ENCODE results near the gene GALNT14.

GALNT14 gene

DNA sequence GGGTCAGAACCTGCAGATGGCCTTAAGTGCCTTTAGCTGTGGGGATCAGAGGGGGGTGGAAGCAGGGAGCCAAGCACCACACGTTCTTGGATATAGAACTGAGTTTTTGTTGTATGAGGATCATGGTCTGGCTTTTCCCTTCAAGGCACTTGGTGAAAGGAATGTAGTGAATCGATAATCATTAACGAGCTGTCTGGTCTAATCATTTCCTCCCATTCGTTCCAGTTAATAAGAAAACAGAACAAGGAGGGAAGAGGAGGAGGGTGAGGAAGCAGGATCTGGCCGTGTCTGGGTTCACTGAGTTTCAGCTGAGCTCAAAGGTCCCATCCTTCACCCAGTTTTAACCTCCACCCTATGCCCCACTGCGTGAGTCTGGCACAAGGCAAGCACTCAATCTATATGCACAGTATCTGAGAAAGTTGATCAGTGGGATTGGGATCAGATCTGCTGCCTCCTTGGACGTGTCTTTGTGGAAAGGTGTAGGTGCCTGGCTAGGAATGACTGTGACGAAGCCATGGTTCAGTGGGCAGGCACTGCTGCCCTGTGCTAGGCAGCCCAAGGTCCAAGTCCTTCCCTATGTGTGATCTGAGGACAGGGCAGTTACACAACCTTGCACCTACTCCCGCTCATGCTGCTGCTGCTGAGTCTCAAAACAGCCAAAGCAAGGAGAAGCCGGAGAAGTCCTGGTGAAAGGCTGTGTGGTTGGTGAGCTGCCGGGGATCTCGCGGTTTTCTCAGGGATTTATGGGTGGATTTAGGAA lies 54.8 kb downstream of the GALNT14 start:
- no peak for DNase-seq

- no peak for DNase-seq
Observed at GRCh38 chr2:31082002-31082401, 56.2 kb downstream of the GALNT14 start.

GRCh38 chr2:31081492-31081891 lies 56.7 kb downstream of the GALNT14 start:
- DNase-seq = no peak

DNA sequence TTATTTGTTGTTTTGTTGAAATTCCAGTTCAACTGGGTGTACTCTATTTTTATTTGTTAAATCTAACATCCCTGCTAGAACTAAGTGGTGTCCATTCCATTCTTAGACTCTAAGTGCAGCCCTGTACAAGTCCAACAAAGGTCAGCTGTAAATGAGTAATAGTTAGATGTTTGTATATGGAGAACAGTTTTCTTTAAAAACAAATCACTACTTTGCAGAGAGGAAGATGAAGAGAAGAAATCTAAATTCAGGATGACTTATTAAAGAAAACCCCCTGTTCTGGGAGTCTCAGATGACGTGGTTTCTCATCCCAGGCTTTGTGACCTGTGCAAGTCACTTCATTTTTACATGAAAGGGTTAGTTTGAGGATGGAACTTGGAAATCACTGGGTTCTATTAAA lies 57.9 kb downstream of the GALNT14 start:
- no peak for DNase-seq

GRCh38 chr2:31079665-31080064 lies 58.6 kb downstream of the GALNT14 start:
- DNase-seq = no peak

- DNase-seq = no peak
Observed at GRCh38 chr2:31078579-31079105, 59.6 kb downstream of the GALNT14 start.

DNA sequence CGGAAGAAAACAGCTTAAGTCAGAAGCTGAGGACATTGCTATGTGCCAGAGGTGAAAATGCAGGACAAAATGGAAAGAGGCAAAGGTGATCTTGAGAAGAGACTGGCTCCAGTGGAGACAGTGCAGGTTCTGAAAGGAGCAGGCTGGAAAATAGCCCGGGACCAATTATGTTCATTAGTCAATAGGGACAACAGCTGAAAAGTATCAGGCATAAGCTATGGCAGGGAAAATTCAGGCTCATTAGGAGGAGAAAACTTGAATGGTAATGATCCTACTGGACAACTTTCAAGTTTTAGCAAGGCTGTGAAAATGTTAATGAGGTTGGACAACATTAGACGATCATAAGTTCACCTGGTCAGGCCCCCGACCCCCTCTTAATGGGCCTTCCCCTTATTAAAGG lies 60.2 kb downstream of the GALNT14 start:
- no peak for DNase-seq

DNA sequence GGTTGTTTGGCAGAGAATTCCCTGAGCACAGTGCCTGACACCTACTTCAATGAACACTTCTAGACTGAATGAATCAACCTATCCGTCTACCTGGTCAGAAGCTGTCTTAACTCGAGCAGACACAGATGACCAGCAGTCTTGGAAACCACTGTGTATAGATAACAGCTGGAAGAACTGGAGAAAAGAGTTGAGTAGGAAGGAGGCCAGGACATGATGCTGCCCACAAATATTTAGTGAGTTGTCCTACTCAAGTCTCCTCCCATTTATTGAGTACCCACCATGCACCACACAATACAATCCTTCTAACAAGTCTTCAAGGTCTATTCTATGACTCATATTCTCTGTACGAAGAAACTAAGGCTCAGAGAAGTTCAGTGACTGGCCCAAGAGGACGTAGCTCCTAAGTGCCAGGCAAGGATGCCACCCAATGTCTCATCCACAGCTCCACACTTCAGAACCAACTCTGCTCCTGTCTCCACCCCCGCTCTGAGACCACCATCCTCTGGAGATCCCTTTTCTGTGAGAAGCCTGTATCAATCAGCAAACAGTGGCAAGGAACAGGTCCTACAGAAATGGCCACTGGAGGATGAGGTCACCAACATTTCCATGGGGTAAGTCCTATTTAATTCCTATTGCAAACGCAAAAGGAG lies 62.2 kb downstream of the GALNT14 start:
- no peak for DNase-seq

DNA sequence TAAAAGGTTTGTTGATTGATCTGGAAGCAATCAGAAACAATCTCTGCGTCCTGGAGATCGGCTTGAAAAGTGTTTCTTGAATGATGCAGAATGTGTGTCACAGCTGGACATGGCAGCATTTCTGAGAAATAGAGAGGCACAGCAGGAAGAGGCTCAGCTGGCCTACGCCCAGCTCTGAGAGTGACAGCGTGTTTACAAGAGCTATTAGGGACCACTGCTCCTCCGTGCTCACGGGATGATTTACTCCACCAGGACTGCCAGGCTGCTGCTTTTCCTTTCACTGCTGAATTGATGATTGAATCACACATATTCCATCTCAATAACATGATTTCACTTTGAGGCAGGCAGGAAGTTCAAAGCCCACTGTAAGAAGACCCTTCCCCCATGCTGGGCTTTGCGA lies 62.8 kb downstream of the GALNT14 start:
- no peak for DNase-seq

DNA sequence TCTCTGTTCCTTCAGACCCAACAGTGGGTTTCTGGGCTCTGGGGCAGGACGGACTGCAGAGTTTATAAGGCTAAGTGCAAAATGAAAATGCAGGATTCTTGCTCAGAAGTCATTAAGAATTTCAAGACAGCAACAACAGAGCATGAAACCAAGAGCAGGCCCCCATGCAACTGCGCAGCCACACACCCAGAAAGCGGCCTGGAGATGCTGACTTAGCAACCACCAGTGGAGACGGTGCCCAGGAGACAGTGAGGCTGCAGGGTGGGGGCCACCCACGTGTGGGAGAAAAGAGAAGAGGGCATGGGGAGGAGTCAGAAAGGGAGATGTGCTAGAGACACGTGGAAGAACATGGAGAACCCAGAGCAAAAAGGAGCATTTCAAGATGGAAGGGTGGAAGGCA lies 66.5 kb downstream of the GALNT14 start:
- no peak for DNase-seq

- no peak for DNase-seq
Observed at GRCh38 chr2:31070339-31071125, 67.7 kb downstream of the GALNT14 start.

- DNase-seq = no peak
Observed at GRCh38 chr2:31069643-31070325, 68.5 kb downstream of the GALNT14 start.

DNA sequence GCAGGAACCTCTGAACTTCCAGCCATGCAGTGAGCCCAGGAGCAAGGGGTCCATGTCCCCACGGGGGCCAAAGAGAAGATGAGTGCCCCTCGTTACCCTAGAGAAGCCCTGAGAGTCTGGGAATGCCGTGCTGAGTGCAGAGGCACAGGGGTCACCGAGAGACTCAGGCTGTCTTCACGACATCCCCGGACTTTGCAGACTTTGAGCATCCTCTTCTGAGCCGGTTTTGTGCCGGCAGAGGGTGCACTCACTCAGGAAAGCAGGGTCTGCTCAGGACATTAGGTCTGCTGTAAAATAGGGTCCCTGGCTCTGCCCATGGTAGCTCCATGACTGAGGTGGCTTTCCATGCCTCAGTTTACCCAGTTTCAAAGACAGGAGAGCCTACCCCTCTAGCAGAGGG lies 71.0 kb downstream of the GALNT14 start:
- no peak for DNase-seq

DNA sequence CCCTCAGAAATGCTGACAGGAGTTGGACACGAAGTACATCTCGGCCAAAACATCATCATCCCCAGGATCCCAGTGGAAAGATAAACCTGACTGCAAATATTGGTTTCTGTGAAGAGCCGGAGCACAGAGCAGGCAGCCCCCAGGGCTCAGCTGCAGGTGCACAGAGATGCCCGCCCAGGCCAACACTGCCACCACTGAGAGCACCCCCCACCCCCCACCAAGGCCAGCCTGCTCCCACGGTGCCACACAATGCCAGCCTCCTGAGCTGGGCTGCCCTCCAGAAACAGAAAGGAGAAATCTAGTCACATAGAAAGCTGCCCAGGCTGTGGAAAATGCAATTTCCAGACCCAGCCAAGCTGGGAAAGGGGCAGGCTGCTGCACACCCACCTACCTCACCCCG lies 71.7 kb downstream of the GALNT14 start:
- DNase-seq = no peak

DNA sequence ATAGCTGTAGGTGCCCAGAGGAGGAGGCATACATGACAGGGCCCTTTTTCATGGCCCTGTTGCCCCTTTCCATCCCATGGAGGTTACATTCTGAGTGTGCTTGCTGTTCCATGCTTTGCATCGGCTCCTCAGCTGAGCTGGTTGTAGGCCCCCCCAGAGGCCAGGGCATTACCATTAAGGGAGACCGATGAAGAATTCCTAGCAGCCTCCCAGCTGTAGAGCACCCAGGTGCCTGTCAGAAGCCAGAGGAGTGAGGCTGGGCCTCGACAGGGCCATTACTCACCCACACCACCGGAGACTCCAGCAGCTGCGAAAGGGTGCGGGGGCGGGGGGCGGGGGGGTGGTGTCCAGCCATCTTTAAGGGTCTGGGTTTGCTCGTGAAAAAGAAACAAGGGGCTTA lies 72.2 kb downstream of the GALNT14 start:
- no peak for DNase-seq

DNA sequence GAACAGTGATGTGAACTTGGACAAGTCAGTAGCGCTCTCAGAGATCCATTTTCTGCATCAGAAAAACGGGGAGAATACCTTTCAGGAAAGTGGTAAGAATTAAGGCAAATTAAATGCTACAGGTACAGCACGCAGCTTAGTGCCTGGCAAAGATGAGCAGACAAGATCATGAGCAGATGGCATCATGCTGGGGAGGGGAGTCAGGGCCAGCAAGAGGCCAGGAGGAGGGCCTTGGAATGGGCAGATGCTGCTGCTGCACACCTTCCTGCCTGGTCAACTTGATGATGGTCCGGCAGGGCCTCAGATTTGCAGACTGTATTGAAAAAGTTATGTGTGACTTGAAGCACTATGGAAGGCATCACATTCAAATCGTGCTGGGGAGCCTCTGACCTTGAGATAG lies 72.9 kb downstream of the GALNT14 start:
- DNase-seq = no peak

DNA sequence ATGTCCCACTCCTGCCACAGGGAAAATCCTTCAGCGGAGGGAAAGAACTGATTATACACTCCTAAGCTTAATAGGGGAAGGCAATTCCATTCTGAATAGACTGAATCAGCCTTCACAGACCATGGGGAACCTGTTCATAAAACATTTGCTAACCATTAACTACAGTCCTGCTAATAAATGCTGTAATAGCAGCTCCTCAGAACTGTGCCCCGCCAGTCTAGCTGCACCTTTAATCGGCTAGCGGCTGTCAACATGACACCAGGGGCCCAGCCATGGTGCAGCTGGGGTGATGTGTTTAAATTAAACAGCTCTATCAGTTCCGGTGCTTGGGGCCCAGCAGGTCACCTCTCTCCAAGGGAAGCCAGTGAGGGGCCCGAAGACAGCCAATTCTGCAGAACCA lies 77.8 kb downstream of the GALNT14 start:
- no peak for DNase-seq

DNA sequence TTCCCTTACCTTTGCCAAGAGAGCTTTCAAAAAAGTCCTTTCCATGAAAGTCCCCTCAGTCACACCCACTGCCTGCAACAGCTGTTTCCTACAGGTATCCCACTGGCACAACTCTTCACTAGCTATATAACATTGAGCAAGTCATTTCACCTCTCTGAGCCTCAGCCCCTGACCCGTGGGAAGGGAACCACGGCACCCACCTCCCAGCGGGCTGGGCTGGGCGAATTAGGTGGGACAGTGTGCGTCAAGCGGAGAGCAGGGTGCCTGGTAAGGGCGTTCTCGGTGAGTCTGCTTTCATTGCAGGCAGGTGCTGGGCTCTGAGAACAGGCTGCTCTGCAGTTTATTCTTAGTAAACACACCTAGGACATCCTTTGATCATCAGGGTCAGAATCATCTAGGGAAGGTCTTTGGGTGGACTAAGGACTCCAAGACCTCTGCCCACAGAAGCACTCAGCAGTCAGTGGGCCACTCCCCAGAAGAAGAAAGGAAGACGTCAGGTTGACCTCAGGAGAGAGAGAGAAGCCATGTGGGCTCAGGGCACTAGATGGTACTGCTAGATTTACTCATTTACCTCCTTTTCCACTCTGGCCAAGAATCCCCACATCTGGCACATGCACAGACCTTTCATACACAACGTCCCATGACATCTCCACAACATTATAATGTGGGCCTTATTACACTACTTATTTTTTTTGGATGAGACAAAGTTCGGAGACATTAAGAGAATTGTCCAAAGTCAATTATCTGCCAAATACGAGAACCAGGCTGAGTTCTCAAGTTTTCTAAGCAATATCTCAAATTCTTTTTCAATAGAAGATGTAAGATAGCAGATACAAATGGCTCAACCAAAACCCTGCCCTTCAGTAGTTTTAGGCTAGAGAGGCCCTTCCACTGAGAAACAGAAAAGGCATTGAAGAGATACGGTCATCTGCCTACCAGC lies 79.9 kb downstream of the GALNT14 start:
- no peak for DNase-seq

- DNase-seq = no peak
Observed at GRCh38 chr2:31057691-31058090, 80.5 kb downstream of the GALNT14 start.

- DNase-seq = no peak
Observed at GRCh38 chr2:31055938-31056337, 82.3 kb downstream of the GALNT14 start.

GRCh38 chr2:31054842-31055388 lies 83.3 kb downstream of the GALNT14 start:
- DNase-seq = no peak
